PC-3 (cell line): ENCODE results near the gene SLC2A9.

Experiments
- EZH2phosphoT487 ChIP-seq: fragments of 300-600 bp; sonication (generic); IDR thresholded peaks from 2 replicates; pipeline ENCODE4 v1.6.1; 2018; ENCODE audit warnings: mild to moderate bottlenecking, antibody characterized with exemption, low read length, borderline replicate concordance
- TF ChIP-seq, protein P1 (sequence below): fragments of 300-600 bp; sonication (generic); conservative IDR thresholded peaks from 2 replicates; pipeline ENCODE4 v1.5.1; 2017; ENCODE audit warnings: antibody characterized with exemption, low read depth, mild to moderate bottlenecking, low read length

DNA sequence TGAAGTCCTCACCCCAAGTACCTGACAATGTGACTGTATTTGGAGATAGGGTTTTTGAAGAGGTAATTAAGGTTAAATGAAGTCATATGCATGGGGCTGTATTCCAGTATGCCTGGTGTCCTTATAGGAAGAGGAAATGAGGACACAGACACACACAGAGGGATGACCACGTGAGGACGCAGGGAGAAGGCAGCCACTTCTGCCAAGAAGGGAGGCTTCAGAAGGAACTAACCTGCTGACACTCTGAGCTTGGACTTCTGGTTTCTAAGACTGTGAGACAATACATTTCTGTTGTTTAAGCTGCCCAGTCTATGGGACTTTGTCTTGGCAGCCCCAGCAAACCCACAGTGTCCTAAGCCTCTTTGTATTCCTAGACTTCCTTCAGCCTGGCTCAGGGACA lies 3.0 kb upstream of the SLC2A9 start:
- TF ChIP-seq, protein P1, sequence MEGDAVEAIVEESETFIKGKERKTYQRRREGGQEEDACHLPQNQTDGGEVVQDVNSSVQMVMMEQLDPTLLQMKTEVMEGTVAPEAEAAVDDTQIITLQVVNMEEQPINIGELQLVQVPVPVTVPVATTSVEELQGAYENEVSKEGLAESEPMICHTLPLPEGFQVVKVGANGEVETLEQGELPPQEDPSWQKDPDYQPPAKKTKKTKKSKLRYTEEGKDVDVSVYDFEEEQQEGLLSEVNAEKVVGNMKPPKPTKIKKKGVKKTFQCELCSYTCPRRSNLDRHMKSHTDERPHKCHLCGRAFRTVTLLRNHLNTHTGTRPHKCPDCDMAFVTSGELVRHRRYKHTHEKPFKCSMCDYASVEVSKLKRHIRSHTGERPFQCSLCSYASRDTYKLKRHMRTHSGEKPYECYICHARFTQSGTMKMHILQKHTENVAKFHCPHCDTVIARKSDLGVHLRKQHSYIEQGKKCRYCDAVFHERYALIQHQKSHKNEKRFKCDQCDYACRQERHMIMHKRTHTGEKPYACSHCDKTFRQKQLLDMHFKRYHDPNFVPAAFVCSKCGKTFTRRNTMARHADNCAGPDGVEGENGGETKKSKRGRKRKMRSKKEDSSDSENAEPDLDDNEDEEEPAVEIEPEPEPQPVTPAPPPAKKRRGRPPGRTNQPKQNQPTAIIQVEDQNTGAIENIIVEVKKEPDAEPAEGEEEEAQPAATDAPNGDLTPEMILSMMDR, result no peak
- no peak for TF ChIP-seq EZH2phosphoT487
